ENCODE data around the gene RTN4RL1.

GRCh38 chr17:2041561-2042389 is 16.6 kb upstream of the RTN4RL1 start, which contains the start of gene OVCA2:
- TF ChIP-seq, protein P1, sequence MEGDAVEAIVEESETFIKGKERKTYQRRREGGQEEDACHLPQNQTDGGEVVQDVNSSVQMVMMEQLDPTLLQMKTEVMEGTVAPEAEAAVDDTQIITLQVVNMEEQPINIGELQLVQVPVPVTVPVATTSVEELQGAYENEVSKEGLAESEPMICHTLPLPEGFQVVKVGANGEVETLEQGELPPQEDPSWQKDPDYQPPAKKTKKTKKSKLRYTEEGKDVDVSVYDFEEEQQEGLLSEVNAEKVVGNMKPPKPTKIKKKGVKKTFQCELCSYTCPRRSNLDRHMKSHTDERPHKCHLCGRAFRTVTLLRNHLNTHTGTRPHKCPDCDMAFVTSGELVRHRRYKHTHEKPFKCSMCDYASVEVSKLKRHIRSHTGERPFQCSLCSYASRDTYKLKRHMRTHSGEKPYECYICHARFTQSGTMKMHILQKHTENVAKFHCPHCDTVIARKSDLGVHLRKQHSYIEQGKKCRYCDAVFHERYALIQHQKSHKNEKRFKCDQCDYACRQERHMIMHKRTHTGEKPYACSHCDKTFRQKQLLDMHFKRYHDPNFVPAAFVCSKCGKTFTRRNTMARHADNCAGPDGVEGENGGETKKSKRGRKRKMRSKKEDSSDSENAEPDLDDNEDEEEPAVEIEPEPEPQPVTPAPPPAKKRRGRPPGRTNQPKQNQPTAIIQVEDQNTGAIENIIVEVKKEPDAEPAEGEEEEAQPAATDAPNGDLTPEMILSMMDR (IDR thresholded peaks at IDR 0.05) = peak; percentile 35 to 81 (median 65)
- peak in 1 of 2 donors; percentile 77 for TF ChIP-seq POLR2A (IDR thresholded peaks at IDR 0.05)

Data from heart left ventricle (tissue), 13 donors.